ENCODE measurements around the gene LCOR.

The LCOR gene

GRCh38 chr10:96794836-96795733, 37.0 kb upstream of the LCOR start:
- Histone ChIP-seq H3K4me3 (ENCODE audit: insufficient read depth in 1 of 2, low read depth in 1 of 2, low read length in 2 of 2) (no peak overlapping the region), H2BK5ac (ENCODE audit: low read depth, low read length, poor library complexity, severe bottlenecking) (no peak overlapping the region), H4K91ac (ENCODE audit: low read length) (no peak overlapping the region), H2BK12ac (ENCODE audit: low read length in 2 of 2) (no peak overlapping the region), H4K8ac (ENCODE audit: low read length) (no peak overlapping the region), H3K36me3 (ENCODE audit: control insufficient read depth in 1 of 2, insufficient read depth in 2 of 2, low read depth in 1 of 2, low read length in 2 of 2) (no peaks in the 10 kb centered on the region), H3K14ac (ENCODE audit: low read length in 2 of 2) (no peak overlapping the region), H3K23ac (ENCODE audit: low read length in 2 of 2) (no peak overlapping the region), H3K4me2 (ENCODE audit: low read length, poor library complexity, severe bottlenecking) (no peak overlapping the region), H3K9ac (ENCODE audit: low read length) (no peak overlapping the region), H3K79me1 (replicated peaks; ENCODE audit: low read length, poor library complexity, severe bottlenecking) (no peaks in the 10 kb centered on the region), H2AFZ (ENCODE audit: low read depth, low read length) (no peak overlapping the region), H2BK15ac (ENCODE audit: low read depth, poor library complexity, severe bottlenecking) (no peak overlapping the region), H3K18ac (ENCODE audit: low read depth in 1 of 2, low read length in 2 of 2) (no peak overlapping the region), H2AK5ac (ENCODE audit: low read length, severe bottlenecking) (no peak overlapping the region), H3K4ac (ENCODE audit: low read depth in 1 of 2, low read length in 2 of 2) (no peak overlapping the region), H3K27ac (ENCODE audit: low read length, poor library complexity, severe bottlenecking) (no peak overlapping the region), H3K4me1 (ENCODE audit: control insufficient read depth, insufficient read depth, low read depth, low read length) (no peaks in the 10 kb centered on the region), H3K27me3 (ENCODE audit: control insufficient read depth in 1 of 2, insufficient read depth in 1 of 2, low read length in 2 of 2) (peaks cover 0 to 6% of the 10 kb centered on the region in 2 experiments), H3K9me3 (ENCODE audit: control insufficient read depth, low read length) (no peaks in the 10 kb centered on the region), H2BK120ac (ENCODE audit: low read depth, low read length) (no peak overlapping the region)
- WGBS: 84% methylated on average over 5 of the region's 8 CpGs
- no peak for DNase-seq

GRCh38 chr10:96797485-96797884, 34.6 kb upstream of the LCOR start:
- Histone ChIP-seq H3K79me1 (replicated peaks; ENCODE audit: low read length, poor library complexity, severe bottlenecking) (no peaks in the 10 kb centered on the region), H3K18ac (ENCODE audit: low read depth in 1 of 2, low read length in 2 of 2) (no peak overlapping the region), H3K4ac (ENCODE audit: low read depth in 1 of 2, low read length in 2 of 2) (no peak overlapping the region), H3K27ac (ENCODE audit: low read length, poor library complexity, severe bottlenecking) (no peak overlapping the region), H3K4me1 (ENCODE audit: control insufficient read depth, insufficient read depth, low read depth, low read length) (no peaks in the 10 kb centered on the region), H4K8ac (ENCODE audit: low read length) (no peak overlapping the region), H2BK120ac (ENCODE audit: low read depth, low read length) (no peak overlapping the region), H2AFZ (ENCODE audit: low read depth, low read length) (no peak overlapping the region), H2BK5ac (ENCODE audit: low read depth, low read length, poor library complexity, severe bottlenecking) (no peak overlapping the region), H2BK12ac (ENCODE audit: low read length in 2 of 2) (no peak overlapping the region), H3K9me3 (ENCODE audit: control insufficient read depth, low read length) (no peaks in the 10 kb centered on the region), H2BK15ac (ENCODE audit: low read depth, poor library complexity, severe bottlenecking) (no peak overlapping the region), H4K91ac (ENCODE audit: low read length) (no peak overlapping the region), H2AK5ac (ENCODE audit: low read length, severe bottlenecking) (no peak overlapping the region), H3K9ac (ENCODE audit: low read length) (no peak overlapping the region), H3K4me2 (ENCODE audit: low read length, poor library complexity, severe bottlenecking) (no peak overlapping the region), H3K14ac (ENCODE audit: low read length in 2 of 2) (no peak overlapping the region), H3K4me3 (ENCODE audit: insufficient read depth in 1 of 2, low read depth in 1 of 2, low read length in 2 of 2) (no peak overlapping the region), H3K23ac (ENCODE audit: low read length in 2 of 2) (no peak overlapping the region), H3K36me3 (ENCODE audit: control insufficient read depth in 1 of 2, insufficient read depth in 2 of 2, low read depth in 1 of 2, low read length in 2 of 2) (no peaks in the 10 kb centered on the region), H3K27me3 (ENCODE audit: control insufficient read depth in 1 of 2, insufficient read depth in 1 of 2, low read length in 2 of 2) (no peaks in the 10 kb centered on the region)
- WGBS: 78% methylated on average over 4 of the region's 4 CpGs
- no peak for DNase-seq

GRCh38 chr10:96803288-96803664, 28.8 kb upstream of the LCOR start:
- Histone ChIP-seq H3K36me3 (ENCODE audit: control insufficient read depth in 1 of 2, insufficient read depth in 2 of 2, low read depth in 1 of 2, low read length in 2 of 2) (no peaks in the 10 kb centered on the region), H4K91ac (ENCODE audit: low read length) (no peak overlapping the region), H3K27ac (ENCODE audit: low read length, poor library complexity, severe bottlenecking) (no peak overlapping the region), H3K9ac (ENCODE audit: low read length) (no peak overlapping the region), H3K4me1 (ENCODE audit: control insufficient read depth, insufficient read depth, low read depth, low read length) (no peaks in the 10 kb centered on the region), H3K14ac (ENCODE audit: low read length in 2 of 2) (no peak overlapping the region), H4K8ac (ENCODE audit: low read length) (no peak overlapping the region), H3K4me3 (ENCODE audit: insufficient read depth in 1 of 2, low read depth in 1 of 2, low read length in 2 of 2) (no peak overlapping the region), H3K4ac (ENCODE audit: low read depth in 1 of 2, low read length in 2 of 2) (no peak overlapping the region), H2BK12ac (ENCODE audit: low read length in 2 of 2) (no peak overlapping the region), H2AK5ac (ENCODE audit: low read length, severe bottlenecking) (no peak overlapping the region), H3K27me3 (ENCODE audit: control insufficient read depth in 1 of 2, insufficient read depth in 1 of 2, low read length in 2 of 2) (no peaks in the 10 kb centered on the region), H3K18ac (ENCODE audit: low read depth in 1 of 2, low read length in 2 of 2) (no peak overlapping the region), H3K9me3 (ENCODE audit: control insufficient read depth, low read length) (peaks cover 6% of the 10 kb centered on the region), H2BK5ac (ENCODE audit: low read depth, low read length, poor library complexity, severe bottlenecking) (no peak overlapping the region), H3K79me1 (replicated peaks; ENCODE audit: low read length, poor library complexity, severe bottlenecking) (no peaks in the 10 kb centered on the region), H3K4me2 (ENCODE audit: low read length, poor library complexity, severe bottlenecking) (no peak overlapping the region), H2BK120ac (ENCODE audit: low read depth, low read length) (no peak overlapping the region), H3K23ac (ENCODE audit: low read length in 2 of 2) (no peak overlapping the region), H2BK15ac (ENCODE audit: low read depth, poor library complexity, severe bottlenecking) (no peak overlapping the region), H2AFZ (ENCODE audit: low read depth, low read length) (no peak overlapping the region)
- no CpG with 5 or more reads among the region's 2 CpGs for WGBS
- DNase-seq: no peak

GRCh38 chr10:96814264-96814663, 17.8 kb upstream of the LCOR start:
- Histone ChIP-seq H3K14ac (ENCODE audit: low read length in 2 of 2) (no peak overlapping the region), H3K4me2 (ENCODE audit: low read length, poor library complexity, severe bottlenecking) (no peak overlapping the region), H2BK12ac (ENCODE audit: low read length in 2 of 2) (no peak overlapping the region), H3K9ac (ENCODE audit: low read length) (peak overlapping the region; percentile 51), H4K91ac (ENCODE audit: low read length) (no peak overlapping the region), H2AK5ac (ENCODE audit: low read length, severe bottlenecking) (no peak overlapping the region), H2AFZ (ENCODE audit: low read depth, low read length) (no peak overlapping the region), H3K9me3 (ENCODE audit: control insufficient read depth, low read length) (no peaks in the 10 kb centered on the region), H3K79me1 (replicated peaks; ENCODE audit: low read length, poor library complexity, severe bottlenecking) (no peaks in the 10 kb centered on the region), H2BK15ac (ENCODE audit: low read depth, poor library complexity, severe bottlenecking) (no peak overlapping the region), H3K27me3 (ENCODE audit: control insufficient read depth in 1 of 2, insufficient read depth in 1 of 2, low read length in 2 of 2) (no peaks in the 10 kb centered on the region), H3K4me1 (ENCODE audit: control insufficient read depth, insufficient read depth, low read depth, low read length) (peaks cover 1% of the 10 kb centered on the region), H3K36me3 (ENCODE audit: control insufficient read depth in 1 of 2, insufficient read depth in 2 of 2, low read depth in 1 of 2, low read length in 2 of 2) (no peaks in the 10 kb centered on the region), H3K4me3 (ENCODE audit: insufficient read depth in 1 of 2, low read depth in 1 of 2, low read length in 2 of 2) (no peak overlapping the region), H3K18ac (ENCODE audit: low read depth in 1 of 2, low read length in 2 of 2) (no peak overlapping the region), H4K8ac (ENCODE audit: low read length) (no peak overlapping the region), H3K4ac (ENCODE audit: low read depth in 1 of 2, low read length in 2 of 2) (no peak overlapping the region), H2BK120ac (ENCODE audit: low read depth, low read length) (no peak overlapping the region), H3K27ac (ENCODE audit: low read length, poor library complexity, severe bottlenecking) (peak overlapping the region; percentile 59), H2BK5ac (ENCODE audit: low read depth, low read length, poor library complexity, severe bottlenecking) (no peak overlapping the region), H3K23ac (ENCODE audit: low read length in 2 of 2) (no peak overlapping the region)
- 11% methylated on average over 1 of the region's 1 CpG for WGBS
- peak; percentile 24 for DNase-seq
